Trophoblast cell (in vitro differentiated cells and primary cell): ENCODE results near the gene PRDM16.

Experiments used
- DNase-seq, 2 donors: peaks; one replicate each; pipeline ENCODE4 v3.0.0-alpha.2; 2016
- H2AFZ ChIP-seq: 2 replicates; pipeline ENCODE4 v1.6.1; 2013; ENCODE audit warnings: low read length, moderate library complexity, mild to moderate bottlenecking; ENCODE audit not compliant: insufficient read depth, poor library complexity
- H2AK5ac ChIP-seq: 2 replicates; pipeline ENCODE4 v1.6.1; 2013; ENCODE audit warnings: mild to moderate bottlenecking, low read length
- H2BK120ac ChIP-seq: 2 replicates; pipeline ENCODE4 v1.6.1; 2013; ENCODE audit warnings: low read length, mild to moderate bottlenecking, moderate library complexity; ENCODE audit not compliant: insufficient read depth, poor library complexity
- H2BK12ac ChIP-seq: 2 replicates; pipeline ENCODE4 v1.6.1; 2013; ENCODE audit warnings: mild to moderate bottlenecking, low read length, moderate library complexity
- H2BK5ac ChIP-seq: 2 replicates; pipeline ENCODE4 v1.6.1; 2013; ENCODE audit warnings: low read length, low read depth, moderate library complexity, mild to moderate bottlenecking; ENCODE audit not compliant: poor library complexity
- H3K14ac ChIP-seq: 2 replicates; pipeline ENCODE4 v1.6.1; 2013; ENCODE audit warnings: mild to moderate bottlenecking, low read length
- H3K18ac ChIP-seq: 2 replicates; pipeline ENCODE4 v1.6.1; 2013; ENCODE audit warnings: mild to moderate bottlenecking, low read length
- H3K23ac ChIP-seq: 2 replicates; pipeline ENCODE4 v1.6.1; 2013; ENCODE audit warnings: low read length
- H3K27ac ChIP-seq: 2 replicates; pipeline ENCODE4 v1.5.1; 2013; ENCODE audit warnings: low read depth, mild to moderate bottlenecking, inconsistent platforms, low read length, moderate library complexity
- H3K27me3 ChIP-seq: 2 replicates; pipeline ENCODE4 v1.6.1; 2013; ENCODE audit warnings: inconsistent platforms, mild to moderate bottlenecking, low read length, moderate library complexity; ENCODE audit not compliant: insufficient read depth
- H3K36me3 ChIP-seq, 2 experiments: 1 replicate in 1 of 2; 2 replicates in 1 of 2; pipeline ENCODE4 v1.6.1; 2013; ENCODE audit warnings: low read length in 2 of 2, mild to moderate bottlenecking in 2 of 2, moderate library complexity in 1 of 2; ENCODE audit not compliant: insufficient read depth in 2 of 2, control insufficient read depth in 1 of 2
- H3K4ac ChIP-seq: 2 replicates; pipeline ENCODE4 v1.6.1; 2013; ENCODE audit warnings: low read depth, mild to moderate bottlenecking, low read length, moderate library complexity
- H3K4me1 ChIP-seq, 2 experiments: 1 replicate in 1 of 2; 2 replicates in 1 of 2; pipeline ENCODE4 v1.6.1; 2013; ENCODE audit warnings: low read length in 2 of 2, mild to moderate bottlenecking in 2 of 2, moderate library complexity in 1 of 2; ENCODE audit not compliant: insufficient read depth in 2 of 2, control insufficient read depth in 1 of 2
- H3K4me2 ChIP-seq: 2 replicates; pipeline ENCODE4 v1.6.1; 2013; ENCODE audit warnings: inconsistent platforms, mild to moderate bottlenecking, low read length, moderate library complexity
- H3K4me3 ChIP-seq: 2 replicates; pipeline ENCODE4 v1.5.1; 2013; ENCODE audit warnings: mild to moderate bottlenecking, low read depth, low read length, inconsistent platforms
- H3K79me1 ChIP-seq: one replicate; pipeline ENCODE4 v1.6.1; 2013; ENCODE audit warnings: low read length
- H3K79me2 ChIP-seq: 2 replicates; pipeline ENCODE4 v1.6.1; 2013; ENCODE audit warnings: low read length, mild to moderate bottlenecking; ENCODE audit not compliant: control insufficient read depth, insufficient read depth, poor library complexity
- H3K9ac ChIP-seq: 2 replicates; pipeline ENCODE4 v1.6.1; 2013; ENCODE audit warnings: mild to moderate bottlenecking, low read length
- H3K9me3 ChIP-seq: 2 replicates; pipeline ENCODE4 v1.6.1; 2013; ENCODE audit warnings: low read depth, mild to moderate bottlenecking, control low read depth, inconsistent platforms, low read length; ENCODE audit not compliant: insufficient read depth
- H4K12ac ChIP-seq: 2 replicates; pipeline ENCODE4 v1.6.1; 2013; ENCODE audit warnings: low read depth, mild to moderate bottlenecking, low read length, moderate library complexity
- H4K8ac ChIP-seq: 2 replicates; pipeline ENCODE4 v1.6.1; 2013; ENCODE audit warnings: low read depth, mild to moderate bottlenecking, low read length, moderate library complexity
- H4K91ac ChIP-seq: one replicate; pipeline ENCODE4 v1.6.1; 2013; ENCODE audit warnings: low read depth, mild to moderate bottlenecking, low read length, moderate library complexity
- WGBS: extraction: QIAGEN DNeasy Blood & Tissue Kit; methylation state at CpG from one replicate; pipeline ENCODE4 v1.1.7; 2013; ENCODE audit warnings: missing lambda C conversion rate; ENCODE audit not compliant: insufficient read length, insufficient coverage; ENCODE audit errors: extremely low coverage; 5-methylcytosine and 5-hydroxymethylcytosine counted together

Gene PRDM16

DNA sequence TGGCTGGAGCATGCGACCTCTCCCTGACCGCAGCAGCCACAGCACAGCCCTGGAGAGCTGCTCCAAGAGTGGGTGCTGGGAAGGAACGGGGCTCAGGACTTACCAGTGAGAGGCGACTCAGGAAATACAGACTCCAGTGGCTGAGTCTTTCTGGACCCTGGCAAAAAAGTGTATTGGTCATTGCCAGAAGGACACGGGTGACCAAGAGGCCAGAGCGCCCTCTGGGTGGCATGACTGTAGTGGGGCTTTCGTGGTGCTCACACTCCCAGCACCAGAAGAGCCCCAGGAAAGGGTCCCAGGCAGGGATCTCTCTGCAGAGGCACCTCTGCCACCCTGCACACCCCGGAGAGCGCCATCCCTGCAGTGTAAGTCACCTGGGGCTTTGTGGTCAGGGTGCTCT lies 8.9 kb upstream of the PRDM16 start:
- H3K4me1 ChIP-seq: peaks cover 17 to 30% of the 10 kb centered on the region in 2 experiments
- peaks cover 7% of the 10 kb centered on the region for H3K9me3 ChIP-seq
- no peak overlapping the region for H3K4ac ChIP-seq
- WGBS: no CpG with 5 or more reads among the region's 9 CpGs
- no peaks in the 10 kb centered on the region for H3K79me2 ChIP-seq
- H2AFZ ChIP-seq: no peak overlapping the region
- H3K18ac ChIP-seq: no peak overlapping the region
- H2BK12ac ChIP-seq: no peak overlapping the region
- H3K4me2 ChIP-seq: no peak overlapping the region
- H4K8ac ChIP-seq: no peak overlapping the region
- no peak overlapping the region for H3K23ac ChIP-seq
- no peak overlapping the region for H2AK5ac ChIP-seq
- H2BK5ac ChIP-seq: no peak overlapping the region
- peaks cover 8% of the 10 kb centered on the region for H3K79me1 ChIP-seq
- H3K9ac ChIP-seq: no peak overlapping the region
- H3K14ac ChIP-seq: no peak overlapping the region
- no peak overlapping the region for H4K12ac ChIP-seq
- no peak overlapping the region for H3K4me3 ChIP-seq
- H3K36me3 ChIP-seq: no peaks in the 10 kb centered on the region
- H3K27ac ChIP-seq: no peak overlapping the region
- no peak for DNase-seq
- H4K91ac ChIP-seq: no peak overlapping the region
- peaks cover 31% of the 10 kb centered on the region for H3K27me3 ChIP-seq
- no peak overlapping the region for H2BK120ac ChIP-seq

DNA sequence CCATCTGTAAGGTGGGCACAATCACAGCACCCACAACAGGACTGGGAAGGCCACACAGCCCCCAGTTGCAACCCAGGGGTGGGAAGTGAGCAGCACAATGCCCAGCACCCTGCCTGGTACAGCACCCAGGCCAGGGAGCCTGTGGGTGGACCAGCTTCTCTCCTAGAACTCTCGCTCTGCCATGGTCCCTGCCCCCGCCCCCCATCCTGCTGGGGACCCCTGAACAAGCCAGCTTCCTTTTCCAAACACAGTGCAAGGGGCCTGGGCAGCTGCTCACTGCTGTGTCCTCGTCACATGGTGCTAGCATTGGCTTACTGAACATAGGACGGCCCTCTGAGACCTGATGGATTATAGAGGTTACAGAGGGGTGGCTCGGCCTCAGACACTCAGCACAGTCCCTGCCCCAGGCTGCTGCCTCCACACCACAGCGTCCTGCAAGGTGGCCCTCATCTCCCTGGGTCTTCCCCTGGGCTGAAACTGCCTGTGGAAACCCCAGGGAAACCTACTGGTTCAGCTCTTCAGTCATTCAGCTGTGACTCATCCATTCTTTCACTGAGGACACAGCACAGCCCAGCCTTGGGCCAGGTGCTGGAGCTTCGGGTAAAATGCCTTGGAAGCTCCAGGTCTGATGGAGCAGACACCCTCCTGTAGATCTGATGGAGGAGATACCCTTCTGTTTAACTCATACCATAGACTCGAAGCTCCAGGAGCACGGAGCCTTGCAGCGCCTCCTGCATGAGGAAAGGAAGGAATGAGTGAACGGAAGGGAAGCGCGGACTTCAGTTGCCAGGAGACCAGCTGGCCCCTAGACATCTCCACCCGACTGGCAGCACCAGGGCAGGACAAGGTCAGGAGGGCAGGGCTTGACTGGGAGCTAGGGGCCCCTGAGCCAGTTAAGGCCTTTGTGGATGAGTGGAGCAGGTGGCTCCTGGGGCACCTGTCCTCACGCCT lies 8.1 kb upstream of the PRDM16 start:
- WGBS: no CpG with 5 or more reads among the region's 15 CpGs

DNA sequence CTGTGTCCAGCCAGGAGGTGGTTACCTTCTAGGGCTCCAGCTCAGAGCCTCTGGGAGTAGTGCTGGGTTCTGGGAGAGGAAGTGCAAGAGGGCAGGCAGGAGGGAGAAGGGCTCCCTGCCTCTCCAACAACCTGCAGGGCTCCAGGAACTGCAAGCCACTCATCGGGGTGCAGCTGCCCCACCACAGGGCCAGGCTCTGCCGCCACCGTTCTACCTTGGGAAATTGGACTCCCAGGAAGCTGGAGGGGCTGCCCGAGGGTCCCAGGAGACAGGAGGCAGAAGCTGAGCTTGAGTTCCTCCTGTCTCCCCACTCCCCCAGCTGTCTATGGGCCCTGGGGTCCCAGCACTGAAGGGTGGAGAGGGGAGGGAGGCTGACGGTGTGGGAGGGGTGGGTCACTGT lies 7.4 kb upstream of the PRDM16 start:
- peaks cover 17 to 30% of the 10 kb centered on the region in 2 experiments for H3K4me1 ChIP-seq
- H2BK5ac ChIP-seq: peak overlapping the region; percentile 15
- H3K4me3 ChIP-seq: no peak overlapping the region
- H3K27me3 ChIP-seq: peaks cover 45% of the 10 kb centered on the region
- peak overlapping the region; percentile 19 for H4K8ac ChIP-seq
- no peaks in the 10 kb centered on the region for H3K79me2 ChIP-seq
- no peak overlapping the region for H2BK120ac ChIP-seq
- peak overlapping the region; percentile 21 for H3K18ac ChIP-seq
- no peak overlapping the region for H2AK5ac ChIP-seq
- H3K36me3 ChIP-seq: no peaks in the 10 kb centered on the region
- no peak overlapping the region for H3K23ac ChIP-seq
- no peak overlapping the region for H3K9ac ChIP-seq
- peak overlapping the region; percentile 38 for H4K91ac ChIP-seq
- H3K79me1 ChIP-seq: peaks cover 8% of the 10 kb centered on the region
- H2AFZ ChIP-seq: no peak overlapping the region
- H3K14ac ChIP-seq: no peak overlapping the region
- no peak overlapping the region for H3K27ac ChIP-seq
- no peak overlapping the region for H3K4me2 ChIP-seq
- DNase-seq: no peak
- no peak overlapping the region for H3K4ac ChIP-seq
- peaks cover 11% of the 10 kb centered on the region for H3K9me3 ChIP-seq
- WGBS: no CpG with 5 or more reads among the region's 5 CpGs
- no peak overlapping the region for H2BK12ac ChIP-seq
- H4K12ac ChIP-seq: no peak overlapping the region

More for the DNA sequence above, 8.1 kb upstream of the PRDM16 start:
- Histone ChIP-seq H3K9ac (no peak overlapping the region), H4K91ac (no peak overlapping the region), H3K4me3 (no peak overlapping the region), H3K4ac (no peak overlapping the region), H4K8ac (no peak overlapping the region), H2BK12ac (no peak overlapping the region), H2AFZ (no peak overlapping the region), H3K18ac (no peak overlapping the region), H3K14ac (no peak overlapping the region), H3K9me3 (peaks cover 7% of the 10 kb centered on the region), H3K4me1 (peaks cover 17 to 30% of the 10 kb centered on the region in 2 experiments), H2AK5ac (no peak overlapping the region), H3K79me2 (no peaks in the 10 kb centered on the region), H4K12ac (no peak overlapping the region), H2BK120ac (no peak overlapping the region), H3K4me2 (no peak overlapping the region), H3K27ac (no peak overlapping the region), H3K79me1 (peaks cover 8% of the 10 kb centered on the region), H3K23ac (no peak overlapping the region), H2BK5ac (no peak overlapping the region), H3K27me3 (peaks cover 38% of the 10 kb centered on the region), H3K36me3 (no peaks in the 10 kb centered on the region)
- no peak for DNase-seq

DNA sequence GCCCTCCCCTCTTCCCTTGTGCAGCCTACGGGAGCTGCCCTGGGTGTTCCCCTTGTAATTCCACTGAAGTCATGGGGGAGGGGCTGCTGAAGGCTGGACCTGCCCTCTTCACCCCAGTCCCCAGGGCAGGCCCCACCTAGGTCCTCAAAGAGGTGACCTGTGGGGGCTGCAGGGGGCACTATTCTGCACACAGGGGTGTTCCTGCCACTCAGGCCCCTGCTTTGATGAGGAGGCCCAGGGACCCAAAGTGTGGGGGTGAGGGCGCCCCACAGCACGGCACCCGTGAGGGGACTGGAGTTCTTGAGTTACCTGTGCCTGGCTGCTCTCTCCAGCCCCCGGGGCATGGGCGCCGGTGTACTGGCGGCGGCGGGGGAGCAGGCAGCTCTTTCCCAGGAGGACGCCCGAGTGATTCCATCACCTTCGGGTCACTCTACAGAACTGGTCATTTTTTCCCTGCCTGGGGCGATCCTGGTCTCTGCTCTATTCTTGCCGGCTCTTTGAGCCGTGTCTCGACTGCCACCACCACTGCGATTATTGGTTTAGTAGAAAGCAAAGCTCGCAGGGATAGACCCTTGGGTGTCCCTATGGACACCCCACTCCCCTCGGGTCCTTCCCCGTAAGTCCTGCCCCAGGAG lies 6.9 kb upstream of the PRDM16 start:
- no peak overlapping the region for H3K4ac ChIP-seq
- H3K23ac ChIP-seq: no peak overlapping the region
- H3K9me3 ChIP-seq: peaks cover 12% of the 10 kb centered on the region
- no peak overlapping the region for H4K12ac ChIP-seq
- no peak overlapping the region for H3K27ac ChIP-seq
- no peak for DNase-seq
- no CpG with 5 or more reads among the region's 21 CpGs for WGBS
- no peak overlapping the region for H2BK5ac ChIP-seq
- no peaks in the 10 kb centered on the region for H3K36me3 ChIP-seq
- H3K27me3 ChIP-seq: peaks cover 50% of the 10 kb centered on the region
- no peak overlapping the region for H2BK12ac ChIP-seq
- H3K4me3 ChIP-seq: no peak overlapping the region
- H3K14ac ChIP-seq: no peak overlapping the region
- peaks cover 17 to 30% of the 10 kb centered on the region in 2 experiments for H3K4me1 ChIP-seq
- H2BK120ac ChIP-seq: no peak overlapping the region
- peaks cover 8% of the 10 kb centered on the region for H3K79me1 ChIP-seq
- peak overlapping the region; percentile 21 for H3K18ac ChIP-seq
- H4K91ac ChIP-seq: no peak overlapping the region
- H2AFZ ChIP-seq: no peak overlapping the region
- H2AK5ac ChIP-seq: no peak overlapping the region
- no peaks in the 10 kb centered on the region for H3K79me2 ChIP-seq
- H4K8ac ChIP-seq: peak overlapping the region; percentile 47
- H3K9ac ChIP-seq: no peak overlapping the region
- peak overlapping the region; percentile 16 for H3K4me2 ChIP-seq
